ENCODE measurements around the gene FOXJ3.

DNA sequence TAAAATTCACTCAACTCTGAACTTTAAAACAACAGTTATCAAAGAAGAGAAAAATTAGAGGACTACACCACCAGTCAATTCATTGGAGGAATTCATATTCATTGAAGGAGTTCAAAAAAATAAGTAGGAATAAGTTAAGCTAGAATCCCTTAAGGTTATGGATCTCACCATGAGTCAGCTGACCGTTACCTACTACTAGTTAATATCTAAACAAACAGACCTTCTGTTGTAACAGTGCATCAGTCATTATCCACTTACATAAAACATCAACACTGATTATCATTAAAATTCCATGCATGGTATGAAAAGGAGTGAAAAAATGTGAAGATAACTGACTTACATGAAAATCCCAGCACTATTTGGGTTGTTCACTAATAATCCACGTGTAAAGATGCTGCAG, 44.9 kb downstream of the FOXJ3 start:
- TF ChIP-seq, protein P1, sequence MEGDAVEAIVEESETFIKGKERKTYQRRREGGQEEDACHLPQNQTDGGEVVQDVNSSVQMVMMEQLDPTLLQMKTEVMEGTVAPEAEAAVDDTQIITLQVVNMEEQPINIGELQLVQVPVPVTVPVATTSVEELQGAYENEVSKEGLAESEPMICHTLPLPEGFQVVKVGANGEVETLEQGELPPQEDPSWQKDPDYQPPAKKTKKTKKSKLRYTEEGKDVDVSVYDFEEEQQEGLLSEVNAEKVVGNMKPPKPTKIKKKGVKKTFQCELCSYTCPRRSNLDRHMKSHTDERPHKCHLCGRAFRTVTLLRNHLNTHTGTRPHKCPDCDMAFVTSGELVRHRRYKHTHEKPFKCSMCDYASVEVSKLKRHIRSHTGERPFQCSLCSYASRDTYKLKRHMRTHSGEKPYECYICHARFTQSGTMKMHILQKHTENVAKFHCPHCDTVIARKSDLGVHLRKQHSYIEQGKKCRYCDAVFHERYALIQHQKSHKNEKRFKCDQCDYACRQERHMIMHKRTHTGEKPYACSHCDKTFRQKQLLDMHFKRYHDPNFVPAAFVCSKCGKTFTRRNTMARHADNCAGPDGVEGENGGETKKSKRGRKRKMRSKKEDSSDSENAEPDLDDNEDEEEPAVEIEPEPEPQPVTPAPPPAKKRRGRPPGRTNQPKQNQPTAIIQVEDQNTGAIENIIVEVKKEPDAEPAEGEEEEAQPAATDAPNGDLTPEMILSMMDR (IDR thresholded peaks at IDR 0.05) = no peak
- no peak for TF ChIP-seq POLR2A (IDR thresholded peaks at IDR 0.05)
